Skeletal muscle tissue (tissue), 4 donors: Measurements from ENCODE around the gene NDUFS6. TPM values are rescaled to one million over a fixed set of nuclear protein-coding genes. Genes with fewer than 3 reads are reported as not detected.

Experiments used
- H3K27ac ChIP-seq: one replicate; pipeline ENCODE4 v1.7.0; 2013; ENCODE audit warnings: mild to moderate bottlenecking, low read depth, low read length, inconsistent platforms
- H3K27me3 ChIP-seq, 3 donors: one replicate each; pipeline ENCODE4 v1.7.0; 2013; ENCODE audit warnings: low read length in 3 of 3; ENCODE audit not compliant: control insufficient read depth in 3 of 3, insufficient read depth in 3 of 3
- H3K36me3 ChIP-seq, 3 donors: one replicate each; pipeline ENCODE4 v1.7.0; 2013; ENCODE audit warnings: low read length in 3 of 3; ENCODE audit not compliant: control insufficient read depth in 3 of 3, insufficient read depth in 3 of 3
- H3K4me1 ChIP-seq, 3 donors: one replicate each; pipeline ENCODE4 v1.7.0; 2013; ENCODE audit warnings: low read length in 3 of 3, mild to moderate bottlenecking in 3 of 3; ENCODE audit not compliant: control insufficient read depth in 3 of 3, insufficient read depth in 3 of 3
- H3K4me3 ChIP-seq, 3 donors: one replicate each; pipeline ENCODE4 v1.7.0; 2013; ENCODE audit warnings: low read length in 3 of 3
- H3K9ac ChIP-seq, 3 donors: one replicate each; pipeline ENCODE4 v1.7.0; 2013; ENCODE audit warnings: low read length in 3 of 3, mild to moderate bottlenecking in 3 of 3, moderate library complexity in 2 of 3, low read depth in 1 of 3
- H3K9me3 ChIP-seq, 3 donors: one replicate each; pipeline ENCODE4 v1.7.0; 2013; ENCODE audit warnings: low read length in 3 of 3; ENCODE audit not compliant: control insufficient read depth in 3 of 3
- total RNA-seq: library from RNA; depleted of rRNA; stranded (reverse); fragments of >200 nt; gene quantifications from one replicate; pipeline ENCODE4 v1.2.3, GENCODE V29; 2014
- donor health status: Osteomylitis.

The NDUFS6 gene
- total RNA-seq, 1 donor from 2014 or later: 37.1 TPM

- no peaks in the 10 kb centered on the region for H3K36me3 ChIP-seq
- no peaks in the 10 kb centered on the region for H3K9me3 ChIP-seq
- H3K4me1 ChIP-seq: peaks cover 0 to 4% (median 0%) of the 10 kb centered on the region in 3 donors
- no peak overlapping the region for H3K9ac ChIP-seq
- no peak overlapping the region for H3K27ac ChIP-seq
- peaks cover 32 to 46% (median 38%) of the 10 kb centered on the region in 3 donors for H3K27me3 ChIP-seq
- H3K4me3 ChIP-seq: no peak overlapping the region
Observed at GRCh38 chr5:1847056-1847455, 45.8 kb downstream of the NDUFS6 start.

GRCh38 chr5:1847611-1848010 is 46.4 kb downstream of the NDUFS6 start:
- H3K9me3 ChIP-seq: no peaks in the 10 kb centered on the region
- no peak overlapping the region for H3K27ac ChIP-seq
- H3K9ac ChIP-seq: no peak overlapping the region
- peaks cover 0 to 4% (median 0%) of the 10 kb centered on the region in 3 donors for H3K4me1 ChIP-seq
- peaks cover 35 to 50% (median 42%) of the 10 kb centered on the region in 3 donors for H3K27me3 ChIP-seq
- H3K4me3 ChIP-seq: no peak overlapping the region
- H3K36me3 ChIP-seq: no peaks in the 10 kb centered on the region

GRCh38 chr5:1850324-1851154 is 49.3 kb downstream of the NDUFS6 start:
- Histone ChIP-seq H3K27me3 (peaks cover 54 to 73% (median 65%) of the 10 kb centered on the region in 3 donors), H3K9me3 (no peaks in the 10 kb centered on the region), H3K4me1 (peaks cover 0 to 4% (median 0%) of the 10 kb centered on the region in 3 donors), H3K4me3 (no peak overlapping the region), H3K27ac (no peak overlapping the region), H3K9ac (no peak overlapping the region), H3K36me3 (no peaks in the 10 kb centered on the region)

GRCh38 chr5:1851290-1851934 is 50.2 kb downstream of the NDUFS6 start:
- H3K27ac ChIP-seq: no peak overlapping the region
- H3K27me3 ChIP-seq: peaks cover 62 to 80% (median 72%) of the 10 kb centered on the region in 3 donors
- H3K4me1 ChIP-seq: peaks cover 0 to 4% (median 0%) of the 10 kb centered on the region in 3 donors
- H3K36me3 ChIP-seq: no peaks in the 10 kb centered on the region
- no peak overlapping the region for H3K9ac ChIP-seq
- H3K9me3 ChIP-seq: no peaks in the 10 kb centered on the region
- no peak overlapping the region for H3K4me3 ChIP-seq

GRCh38 chr5:1852324-1852947 is 51.2 kb downstream of the NDUFS6 start:
- no peaks in the 10 kb centered on the region for H3K36me3 ChIP-seq
- no peaks in the 10 kb centered on the region for H3K9me3 ChIP-seq
- peaks cover 0 to 4% (median 0%) of the 10 kb centered on the region in 3 donors for H3K4me1 ChIP-seq
- H3K27ac ChIP-seq: no peak overlapping the region
- H3K9ac ChIP-seq: no peak overlapping the region
- H3K27me3 ChIP-seq: peaks cover 62 to 84% (median 74%) of the 10 kb centered on the region in 3 donors
- no peak overlapping the region for H3K4me3 ChIP-seq

- Histone ChIP-seq H3K36me3 (no peaks in the 10 kb centered on the region), H3K4me3 (no peak overlapping the region), H3K9me3 (no peaks in the 10 kb centered on the region), H3K4me1 (peaks cover 0 to 4% (median 0%) of the 10 kb centered on the region in 3 donors), H3K9ac (no peak overlapping the region), H3K27me3 (peaks cover 57 to 75% (median 74%) of the 10 kb centered on the region in 3 donors), H3K27ac (no peak overlapping the region)
Observed at GRCh38 chr5:1853531-1853930, 52.3 kb downstream of the NDUFS6 start.

- no peaks in the 10 kb centered on the region for H3K9me3 ChIP-seq
- H3K4me1 ChIP-seq: peaks cover 0 to 4% (median 0%) of the 10 kb centered on the region in 3 donors
- no peak overlapping the region for H3K27ac ChIP-seq
- H3K27me3 ChIP-seq: peaks cover 44 to 66% (median 60%) of the 10 kb centered on the region in 3 donors
- no peak overlapping the region for H3K4me3 ChIP-seq
- H3K36me3 ChIP-seq: no peaks in the 10 kb centered on the region
- no peak overlapping the region for H3K9ac ChIP-seq
Observed at GRCh38 chr5:1855075-1855474, 53.9 kb downstream of the NDUFS6 start.

GRCh38 chr5:1855596-1855995 is 54.4 kb downstream of the NDUFS6 start:
- Histone ChIP-seq H3K27me3 (peaks cover 40 to 63% (median 55%) of the 10 kb centered on the region in 3 donors), H3K9ac (no peak overlapping the region)

GRCh38 chr5:1856596-1857255 is 55.5 kb downstream of the NDUFS6 start:
- no peaks in the 10 kb centered on the region for H3K36me3 ChIP-seq
- no peak overlapping the region for H3K9ac ChIP-seq
- H3K9me3 ChIP-seq: no peaks in the 10 kb centered on the region
- peaks cover 42 to 57% (median 45%) of the 10 kb centered on the region in 3 donors for H3K27me3 ChIP-seq
- peaks cover 0 to 1% (median 0%) of the 10 kb centered on the region in 3 donors for H3K4me1 ChIP-seq
- no peak overlapping the region for H3K27ac ChIP-seq
- no peak overlapping the region for H3K4me3 ChIP-seq

More at GRCh38 chr5:1855596-1855995, 54.4 kb downstream of the NDUFS6 start:
- peaks cover 0 to 4% (median 0%) of the 10 kb centered on the region in 3 donors for H3K4me1 ChIP-seq
- no peak overlapping the region for H3K27ac ChIP-seq
- no peaks in the 10 kb centered on the region for H3K36me3 ChIP-seq
- no peaks in the 10 kb centered on the region for H3K9me3 ChIP-seq
- no peak overlapping the region for H3K4me3 ChIP-seq
